Peyer's patch (tissue), 4 donors: ENCODE measurements around the gene SCRN2. TPM values are rescaled to one million over a fixed set of nuclear protein-coding genes. Genes with fewer than 3 reads are reported as not detected.

Source experiments
- DNase-seq, 3 donors: peaks; one replicate each; pipeline ENCODE4 v3.0.0-alpha.2; 2017 to 2019
- H3K27ac ChIP-seq, 4 donors: fragments of 200-600 bp; sonication (generic); one replicate each; pipeline ENCODE4 v1.5.1; 2016 to 2019
- H3K27me3 ChIP-seq, 2 donors: fragments of 200-600 bp; sonication (generic); one replicate each; pipeline ENCODE4 v1.5.1; 2019
- H3K36me3 ChIP-seq, 3 donors: fragments of 200-600 bp; sonication (generic); one replicate each; pipeline ENCODE4 v1.5.1; 2016 to 2019
- H3K4me1 ChIP-seq, 4 donors: fragments of 200-600 bp; sonication (generic); one replicate each; pipeline ENCODE4 v1.5.1; 2016 to 2019
- H3K4me3 ChIP-seq, 4 donors: fragments of 200-600 bp; sonication (generic); 1 replicate in 3 of 4; 2 replicates in 1 of 4; pipeline ENCODE4 v1.5.1; 2016 to 2019; ENCODE audit warnings: mild to moderate bottlenecking in 1 of 4
- H3K9me3 ChIP-seq, 4 donors: fragments of 200-600 bp; sonication (generic); one replicate each; pipeline ENCODE4 v1.5.1; 2016 to 2019; ENCODE audit warnings: mild to moderate bottlenecking in 1 of 4
- CTCF ChIP-seq, 6 experiments: fragments of 450-650 bp in 4 of 6; fragments of 200-600 bp in 2 of 6; sonication (generic) in 1 of 6; IDR thresholded peaks; one replicate each; pipeline ENCODE4 v1.5.1; 2017 to 2019; ENCODE audit warnings: antibody characterized with exemption in 6 of 6, mild to moderate bottlenecking in 3 of 6, moderate library complexity in 1 of 6
- POLR2A ChIP-seq, 2 donors: fragments of 450-650 bp; IDR thresholded peaks; one replicate each; pipeline ENCODE4 v1.5.1; 2017; ENCODE audit warnings: antibody characterized with exemption in 2 of 2, mild to moderate bottlenecking in 2 of 2, moderate library complexity in 2 of 2
- total RNA-seq, 4 donors: library from RNA; depleted of rRNA; stranded (reverse); fragments of >200 nt; gene quantifications; one replicate each; pipeline ENCODE4 v1.1.0, GENCODE V29; 2016

The SCRN2 gene
- total RNA-seq, 4 donors from 2014 or later = 56.2 to 126 (median 86.9) TPM

DNA sequence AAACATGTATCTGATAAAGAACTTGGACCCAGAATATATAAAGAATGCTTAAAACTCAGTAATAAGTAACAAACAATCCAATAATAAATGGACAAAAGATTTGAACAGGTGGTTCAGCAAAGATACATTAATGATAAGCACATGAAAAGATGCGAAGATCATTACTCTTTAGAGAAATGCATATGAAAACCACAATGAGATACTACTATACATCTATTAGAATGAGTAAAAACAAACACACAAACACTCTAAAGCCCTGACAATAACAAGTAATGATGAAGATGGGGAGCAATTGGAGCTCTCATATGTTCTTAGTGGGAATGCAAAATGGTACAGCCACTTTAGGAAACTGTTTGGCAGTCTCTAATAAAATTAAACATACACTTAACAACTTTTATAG lies 48.6 kb downstream of the SCRN2 start:
- no peak for DNase-seq
- Histone ChIP-seq H3K27me3 (peaks cover 0 to 16% of the 10 kb centered on the region in 2 donors), H3K4me3 (no peak overlapping the region), H3K36me3 (no peaks in the 10 kb centered on the region), H3K9me3 (no peaks in the 10 kb centered on the region), H3K4me1 (peaks cover 0 to 9% (median 2%) of the 10 kb centered on the region in 4 donors), H3K27ac (no peak overlapping the region)
- TF ChIP-seq POLR2A (IDR thresholded peaks at IDR 0.05) (no peak), CTCF (IDR thresholded peaks at IDR 0.05) (no peak)

GRCh38 chr17:47791025-47791424 lies 50.0 kb downstream of the SCRN2 start:
- no peaks in the 10 kb centered on the region for H3K9me3 ChIP-seq
- H3K4me1 ChIP-seq = peaks cover 0 to 9% (median 2%) of the 10 kb centered on the region in 4 donors
- DNase-seq = peak in 1 of 3 donors; percentile 21
- H3K27ac ChIP-seq = no peak overlapping the region
- H3K27me3 ChIP-seq = peaks cover 0 to 16% of the 10 kb centered on the region in 2 donors
- H3K4me3 ChIP-seq = no peak overlapping the region
- TF ChIP-seq CTCF (IDR thresholded peaks at IDR 0.05) (no peak), POLR2A (IDR thresholded peaks at IDR 0.05) (no peak)
- no peaks in the 10 kb centered on the region for H3K36me3 ChIP-seq

GRCh38 chr17:47789611-47790561 lies 51.2 kb downstream of the SCRN2 start:
- TF ChIP-seq CTCF (IDR thresholded peaks at IDR 0.05) (peak in 4 of 6 experiments; percentile 38 to 52 (median 50)), POLR2A (IDR thresholded peaks at IDR 0.05) (no peak)
- H3K9me3 ChIP-seq = no peaks in the 10 kb centered on the region
- peak; percentile 20 to 73 (median 69) for DNase-seq
- H3K27ac ChIP-seq = no peak overlapping the region
- peak overlapping the region; percentile 19 to 49 (median 40) for H3K4me3 ChIP-seq
- peaks cover 0 to 9% (median 2%) of the 10 kb centered on the region in 4 donors for H3K4me1 ChIP-seq
- H3K36me3 ChIP-seq = no peaks in the 10 kb centered on the region
- peaks cover 0 to 16% of the 10 kb centered on the region in 2 donors for H3K27me3 ChIP-seq

Other genes starting within 250 kb of the SCRN2 start
- 100 to 1,000 TPM in 3 of 4 donors, 10 to 100 TPM in 1; 72.3 to 276 (median 135) TPM for gene KPNB1, start 191.4 kb downstream of the SCRN2 start, total RNA-seq
- gene TBKBP1, start 147.1 kb downstream of the SCRN2 start, total RNA-seq = 10 to 100 TPM in 1 of 4 donors, 1 to 10 TPM in 3; 3.0 to 23.1 (median 5.2) TPM
- gene TBX21, start 108.0 kb downstream of the SCRN2 start, total RNA-seq = under 1 TPM in 3 of 4 donors, not detected in 1; 0.53 to 0.85 (median 0.67) TPM
- 100 to 1,000 TPM in 1 of 4 donors, 10 to 100 TPM in 3; 31.4 to 104 (median 70.9) TPM for gene OSBPL7, start 19.5 kb downstream of the SCRN2 start, total RNA-seq
- 10 to 100 TPM; 30.5 to 50.4 (median 34.8) TPM for gene MRPL10, start 9.7 kb downstream of the SCRN2 start, total RNA-seq
- gene LRRC46, start 9.6 kb downstream of the SCRN2 start, total RNA-seq = under 1 TPM in 1 of 4 donors, not detected in 3; 0.40 TPM
- gene SP6, start 9.9 kb upstream of the SCRN2 start, total RNA-seq = 10 to 100 TPM in 2 of 4 donors, 1 to 10 TPM in 2; 3.3 to 27.0 (median 16.6) TPM
- 10 to 100 TPM in 3 of 4 donors, 1 to 10 TPM in 1; 8.6 to 29.7 (median 16.6) TPM for gene SP2, start 55.0 kb upstream of the SCRN2 start, total RNA-seq
- gene PNPO, start 100.3 kb upstream of the SCRN2 start, total RNA-seq = 100 to 1,000 TPM in 1 of 4 donors, 10 to 100 TPM in 3; 23.9 to 103 (median 64.6) TPM
- 100 to 1,000 TPM in 3 of 4 donors, 10 to 100 TPM in 1; 88.3 to 358 (median 288) TPM for gene PRR15L, start 116.6 kb upstream of the SCRN2 start, total RNA-seq
- gene CDK5RAP3, start 129.8 kb upstream of the SCRN2 start, total RNA-seq = 1,000 to 10,000 TPM in 1 of 4 donors, 100 to 1,000 TPM in 3; 198 to 1,062 (median 553) TPM
- 10 to 100 TPM in 2 of 4 donors, 1 to 10 TPM in 2; 2.2 to 27.2 (median 7.0) TPM for gene COPZ2, start 196.5 kb upstream of the SCRN2 start, total RNA-seq
- 100 to 1,000 TPM in 3 of 4 donors, 10 to 100 TPM in 1; 89.1 to 228 (median 217) TPM for gene NFE2L1, start 207.1 kb upstream of the SCRN2 start, total RNA-seq